ENCODE results near the gene MAN2A1. TPM values are rescaled to one million over a fixed set of nuclear protein-coding genes. Genes with fewer than 3 reads are reported as not detected.

The MAN2A1 gene
- total RNA-seq, 1 experiment from 2014 or later, result 78.0 TPM

GRCh38 chr5:109655841-109656240 lies 33.9 kb upstream of the MAN2A1 start:
- TF ChIP-seq CTCF (conservative IDR thresholded peaks at IDR 0.05), result no peak
- H3K27ac ChIP-seq (ENCODE audit: insufficient read length, low read depth, low read length), result no peak overlapping the region
- H2BK15ac ChIP-seq (ENCODE audit: low read depth, low read length), result no peak overlapping the region
- no peaks in the 10 kb centered on the region for H3K27me3 ChIP-seq (ENCODE audit: insufficient read depth, low read length)
- H2AK5ac ChIP-seq (ENCODE audit: insufficient read length, low read length), result no peak overlapping the region
- no peak overlapping the region for H3K18ac ChIP-seq (ENCODE audit: insufficient read length, low read depth, low read length)
- no peaks in the 10 kb centered on the region for H3K4me1 ChIP-seq (ENCODE audit: insufficient read depth, low read length)
- H3K23me2 ChIP-seq (ENCODE audit: insufficient read length, low read depth, low read length, poor library complexity, severe bottlenecking), result no peaks in the 10 kb centered on the region
- no peaks in the 10 kb centered on the region for H3K79me2 ChIP-seq (ENCODE audit: insufficient read depth, low read length)
- Mint-ChIP-seq H3K27ac (no peak overlapping the region), H3K9me3 (no peaks in the 10 kb centered on the region), H3K4me1 (no peaks in the 10 kb centered on the region), H3K36me3 (ENCODE audit: insufficient read depth in 1 of 3, low read depth in 3 of 3) (no peaks in the 10 kb centered on the region), H3K4me3 (no peak overlapping the region), H3K27me3 (ENCODE audit: low read depth) (no peaks in the 10 kb centered on the region)
- H4K5ac ChIP-seq (ENCODE audit: insufficient read length, low read depth, low read length), result no peak overlapping the region
- H3K4ac ChIP-seq (ENCODE audit: low read depth, low read length), result no peak overlapping the region
- H4K91ac ChIP-seq (ENCODE audit: insufficient read length, low read depth, low read length), result no peak overlapping the region
- WGBS (ENCODE audit: extremely low coverage, insufficient read length, low lambda C conversion rate), result no CpG with 5 or more reads among the region's 2 CpGs
- H3K79me1 ChIP-seq (ENCODE audit: insufficient read depth, low read depth, low read length, poor library complexity, severe bottlenecking), result no peaks in the 10 kb centered on the region
- no peak overlapping the region for H2AFZ ChIP-seq (ENCODE audit: low read length)
- H3T11ph ChIP-seq (ENCODE audit: low read length), result no peak overlapping the region
- H4K8ac ChIP-seq (replicated peaks; ENCODE audit: insufficient read length, low read depth, low read length), result no peak overlapping the region
- no peak overlapping the region for H3K14ac ChIP-seq (ENCODE audit: insufficient read depth, low read length)
- H3K23ac ChIP-seq (ENCODE audit: insufficient read length, low read depth, low read length), result no peak overlapping the region
- no peak overlapping the region for H2BK5ac ChIP-seq (ENCODE audit: insufficient read length, low read length)
- no peak overlapping the region for H3K56ac ChIP-seq (ENCODE audit: insufficient read length, low read depth, low read length)
- no peak for DNase-seq
- no peak overlapping the region for H2BK20ac ChIP-seq (ENCODE audit: low read depth, low read length, poor library complexity, severe bottlenecking)
- no peaks in the 10 kb centered on the region for H3K9me3 ChIP-seq (ENCODE audit: control insufficient read depth, low read depth, low read length)
- no peak overlapping the region for H3K4me2 ChIP-seq (ENCODE audit: insufficient read depth, insufficient read length, low read length)
- H4K20me1 ChIP-seq (ENCODE audit: control insufficient read depth, insufficient read depth, insufficient read length), result no peaks in the 10 kb centered on the region
- no peak overlapping the region for H2BK12ac ChIP-seq (ENCODE audit: insufficient read length, low read depth, low read length)
- no peak overlapping the region for H2BK120ac ChIP-seq (ENCODE audit: low read depth, low read length, poor library complexity, severe bottlenecking)
- H3K9ac ChIP-seq (ENCODE audit: extremely low read depth, insufficient read length, low read length), result no peak overlapping the region

Data from H9 (cell line).